M059J (cell line): ENCODE results near the gene C15orf62. TPM values are rescaled to one million over a fixed set of nuclear protein-coding genes. Genes with fewer than 3 reads are reported as not detected.

Source experiments
- DNase-seq: peaks from one replicate; pipeline ENCODE4 v3.0.0-alpha.2; 2012; ENCODE audit warnings: low read depth
- total RNA-seq: library from RNA; depleted of rRNA; stranded (reverse); fragments of >200 nt; shearing (Covaris generic); gene quantifications from 2 replicates; pipeline ENCODE4 v1.2.3, GENCODE V29; 2014; rRNA removed

Gene C15orf62
- 0.05 and 0.49 TPM in 2 replicates for total RNA-seq

GRCh38 chr15:40769274-40770146 lies at the start of gene C15orf62:
TSS of gene C15orf62 (plus strand) at chr15:40769980. CDS start at chr15:40770496, 516 bp downstream.
- DNase-seq = peak; percentile 96

GRCh38 chr15:40721701-40722100 lies 48.1 kb upstream of the C15orf62 start:
- peak; percentile 6 for DNase-seq

- no peak for DNase-seq
Observed at GRCh38 chr15:40722354-40722753, 47.4 kb upstream of the C15orf62 start.

- peak; percentile 21 for DNase-seq
Observed at GRCh38 chr15:40722934-40723333, 46.8 kb upstream of the C15orf62 start.

GRCh38 chr15:40723919-40724318 lies 45.9 kb upstream of the C15orf62 start:
- no peak for DNase-seq

GRCh38 chr15:40731034-40731433 lies 38.7 kb upstream of the C15orf62 start:
- no peak for DNase-seq

- no peak for DNase-seq
Observed at GRCh38 chr15:40736575-40736974, 33.2 kb upstream of the C15orf62 start.

- DNase-seq = no peak
Observed at GRCh38 chr15:40737048-40737447, 32.7 kb upstream of the C15orf62 start.

- DNase-seq = no peak
Observed at GRCh38 chr15:40739047-40739446, 30.7 kb upstream of the C15orf62 start.

- DNase-seq = no peak
Observed at GRCh38 chr15:40739854-40740253, 29.9 kb upstream of the C15orf62 start.

GRCh38 chr15:40743485-40743901 lies 26.3 kb upstream of the C15orf62 start:
- no peak for DNase-seq

- peak; percentile 61 for DNase-seq
Observed at GRCh38 chr15:40743921-40744814, 25.6 kb upstream of the C15orf62 start.

- DNase-seq = no peak
Observed at GRCh38 chr15:40744815-40745152, 25.0 kb upstream of the C15orf62 start.

- no peak for DNase-seq
Observed at GRCh38 chr15:40746916-40747418, 22.8 kb upstream of the C15orf62 start.

- DNase-seq = no peak
Observed at GRCh38 chr15:40747685-40748631, 21.8 kb upstream of the C15orf62 start.

- DNase-seq = no peak
Observed at GRCh38 chr15:40749151-40749630, 20.6 kb upstream of the C15orf62 start.

- DNase-seq = no peak
Observed at GRCh38 chr15:40750885-40751284, 18.9 kb upstream of the C15orf62 start.

GRCh38 chr15:40751745-40752144 lies 18.0 kb upstream of the C15orf62 start:
- no peak for DNase-seq

GRCh38 chr15:40754574-40754882 lies 15.3 kb upstream of the C15orf62 start:
- DNase-seq = peak; percentile 19

GRCh38 chr15:40754883-40755811 lies 14.6 kb upstream of the C15orf62 start, which contains the start of gene RMDN3:
TSS of gene RMDN3 (minus strand) at chr15:40755254. CDS start at chr15:40754783, 471 bp downstream.
- peak; percentile 90 for DNase-seq
